NB4 (cell line): ENCODE results near the gene TOP2A.

Source experiments
- MYC ChIP-seq: IDR thresholded peaks from 2 replicates; pipeline ENCODE4 v1.6.1; 2011; ENCODE audit warnings: low read depth, low read length
- POLR2A ChIP-seq: IDR thresholded peaks from 2 replicates; pipeline ENCODE4 v1.6.1; 2011; ENCODE audit warnings: mild to moderate bottlenecking; ENCODE audit not compliant: insufficient read length; ENCODE audit errors: extremely low read depth
- TF ChIP-seq, protein P1 (sequence below): IDR thresholded peaks from one replicate; pipeline ENCODE4 v1.5.1; 2012; ENCODE audit warnings: low read depth, low read length
- TF ChIP-seq, protein P2 (sequence below): IDR thresholded peaks from 2 replicates; pipeline ENCODE4 v1.6.1; 2011; ENCODE audit warnings: low read depth, low read length

DNA sequence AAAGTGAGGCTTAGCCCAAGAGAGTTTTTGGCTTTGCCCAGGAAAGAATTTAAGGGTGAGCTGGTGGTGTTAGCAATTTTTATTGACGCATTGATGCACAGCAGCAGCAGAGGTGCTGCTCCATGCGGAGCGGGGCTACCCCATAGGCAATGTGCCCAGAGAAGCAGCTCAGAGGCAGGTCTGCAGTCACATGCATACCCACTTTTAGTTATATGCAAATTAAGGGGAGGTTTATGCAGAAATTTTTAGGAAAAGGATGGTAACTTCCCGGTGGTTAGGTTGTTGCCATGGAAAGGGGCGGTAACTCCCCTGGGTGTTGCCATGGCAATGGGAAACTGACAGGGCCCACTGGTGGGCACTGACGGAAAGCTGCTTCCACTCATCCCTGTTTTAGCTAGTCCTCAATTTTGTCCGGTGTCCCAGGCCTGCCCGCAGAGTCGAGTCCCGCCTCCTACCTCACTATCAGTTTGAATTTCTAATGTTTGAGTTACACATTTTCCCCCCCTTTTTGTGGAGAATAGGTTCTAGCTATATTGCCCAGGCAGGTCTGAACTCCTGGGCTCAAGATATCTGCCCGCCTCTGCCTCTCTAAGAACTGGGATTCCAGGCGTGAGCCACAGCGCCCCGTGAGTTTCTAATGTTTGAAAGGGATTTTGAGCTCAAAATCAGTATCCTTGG is 42.7 kb downstream of the TOP2A start:
- TF ChIP-seq POLR2A (no peak), MYC (no peak)
- TF ChIP-seq, protein P1, sequence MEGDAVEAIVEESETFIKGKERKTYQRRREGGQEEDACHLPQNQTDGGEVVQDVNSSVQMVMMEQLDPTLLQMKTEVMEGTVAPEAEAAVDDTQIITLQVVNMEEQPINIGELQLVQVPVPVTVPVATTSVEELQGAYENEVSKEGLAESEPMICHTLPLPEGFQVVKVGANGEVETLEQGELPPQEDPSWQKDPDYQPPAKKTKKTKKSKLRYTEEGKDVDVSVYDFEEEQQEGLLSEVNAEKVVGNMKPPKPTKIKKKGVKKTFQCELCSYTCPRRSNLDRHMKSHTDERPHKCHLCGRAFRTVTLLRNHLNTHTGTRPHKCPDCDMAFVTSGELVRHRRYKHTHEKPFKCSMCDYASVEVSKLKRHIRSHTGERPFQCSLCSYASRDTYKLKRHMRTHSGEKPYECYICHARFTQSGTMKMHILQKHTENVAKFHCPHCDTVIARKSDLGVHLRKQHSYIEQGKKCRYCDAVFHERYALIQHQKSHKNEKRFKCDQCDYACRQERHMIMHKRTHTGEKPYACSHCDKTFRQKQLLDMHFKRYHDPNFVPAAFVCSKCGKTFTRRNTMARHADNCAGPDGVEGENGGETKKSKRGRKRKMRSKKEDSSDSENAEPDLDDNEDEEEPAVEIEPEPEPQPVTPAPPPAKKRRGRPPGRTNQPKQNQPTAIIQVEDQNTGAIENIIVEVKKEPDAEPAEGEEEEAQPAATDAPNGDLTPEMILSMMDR = no peak
- TF ChIP-seq, protein P2, sequence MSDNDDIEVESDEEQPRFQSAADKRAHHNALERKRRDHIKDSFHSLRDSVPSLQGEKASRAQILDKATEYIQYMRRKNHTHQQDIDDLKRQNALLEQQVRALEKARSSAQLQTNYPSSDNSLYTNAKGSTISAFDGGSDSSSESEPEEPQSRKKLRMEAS = no peak
